Pancreas (tissue), 10 donors: ENCODE measurements around the gene SLC25A42. TPM values are rescaled to one million over a fixed set of nuclear protein-coding genes. Genes with fewer than 3 reads are reported as not detected.

ENCODE experiments used
- ATAC-seq, 4 donors: fragments of 200-7000 bp; cut with Tn5 transposase; one replicate each; pipeline versions ENCODE4 v1.8.0 to v1.9.1; 2020; ENCODE audit warnings: mild to moderate bottlenecking in 4 of 4, moderate library complexity in 4 of 4
- DNase-seq, 6 donors: peaks; one replicate each; pipeline ENCODE4 v3.0.0-alpha.2; 2020
- FAIRE-seq: peaks from 2 replicates; lab custom pipeline; 2012; peaks lifted over from hg19 to GRCh38; lab: Jason Lieb, UNC
- H3K27ac ChIP-seq, 4 donors: fragments of 200-600 bp; sonication (generic); 1 replicate in 3 of 4; 2 replicates in 1 of 4; pipeline versions ENCODE4 v1.5.0 to v1.8.0; 2020
- H3K27me3 ChIP-seq, 4 donors: fragments of 200-600 bp; one replicate each; pipeline ENCODE4 v1.8.0; 2021
- H3K36me3 ChIP-seq, 3 donors: fragments of 200-600 bp; sonication (generic) in 1 of 3; one replicate each; pipeline versions ENCODE4 v1.5.0 to v1.8.0; 2020 to 2021
- H3K4me1 ChIP-seq, 3 donors: fragments of 200-600 bp; one replicate each; pipeline ENCODE4 v1.8.0; 2021
- H3K4me3 ChIP-seq, 4 donors: fragments of 200-600 bp; sonication (generic) in 2 of 4; one replicate each; pipeline versions ENCODE4 v1.5.0 to v1.8.0; 2020 to 2021
- H3K9me3 ChIP-seq, 4 donors: fragments of 200-600 bp; one replicate each; pipeline ENCODE4 v1.8.0; 2021
- WGBS, 2 donors: extraction: QIAGEN DNeasy Blood & Tissue Kit; methylation state at CpG; one replicate each; pipeline ENCODE4 v1.1.7; 2013; 5-methylcytosine and 5-hydroxymethylcytosine counted together
- intact Hi-C, 3 donors: fragments of 100-400 bp; cut with DNase I; formaldehyde crosslinking; loops; one replicate each; pipeline versions ENCODE4 v1.11.1 to v1.14.2; 2022
- polyA plus RNA-seq, 2 donors: library from polyadenylated mRNA; stranded (reverse); fragments of 200-250 nt; gene quantifications; one replicate each; pipeline ENCODE4 v1.2.3, GENCODE V29; 2013
- total RNA-seq, 6 donors: library from RNA; stranded (reverse); fragmentation: NEBNext Ultra II Directional in 4 of 6; extraction: Animal tissue kit (Norgen Biotek cat#: 25700) in 4 of 6; gene quantifications; one replicate each; pipeline versions ENCODE4 v1.2.1 to v1.2.4, GENCODE V29; 2021 to 2023
- TF ChIP-seq, protein P1 (sequence below), 4 donors: fragments of 200-600 bp; sonication (generic) in 3 of 4; IDR thresholded peaks; one replicate each; pipeline versions ENCODE4 v1.5.0 to v1.8.0; 2021; ENCODE audit warnings: antibody characterized with exemption in 4 of 4
- donor health status: healthy with polysubstance abuse.
- donor health status: DM: no; HTN: no; CAD: no; lungs with moderate emphysema.
- donor health status: DM: no; HTN: no; CAD: no.
- donor health status: control.
- donor health status: control.
- donor health status: Bipolar disorder and iron deficiency.
- donor health status: DM: yes; HTN: yes; CAD: no.
- donor health status: DM: no; HTN: no; CAD: no.
- donor health status: DM: no; HTN: no; CAD: no.
- donor health status: DM: yes; HTN: yes; CAD: no.

The SLC25A42 gene
- total and polyA plus RNA-seq, 8 donors = 3.9 to 8.7 (median 6.6) TPM

DNA sequence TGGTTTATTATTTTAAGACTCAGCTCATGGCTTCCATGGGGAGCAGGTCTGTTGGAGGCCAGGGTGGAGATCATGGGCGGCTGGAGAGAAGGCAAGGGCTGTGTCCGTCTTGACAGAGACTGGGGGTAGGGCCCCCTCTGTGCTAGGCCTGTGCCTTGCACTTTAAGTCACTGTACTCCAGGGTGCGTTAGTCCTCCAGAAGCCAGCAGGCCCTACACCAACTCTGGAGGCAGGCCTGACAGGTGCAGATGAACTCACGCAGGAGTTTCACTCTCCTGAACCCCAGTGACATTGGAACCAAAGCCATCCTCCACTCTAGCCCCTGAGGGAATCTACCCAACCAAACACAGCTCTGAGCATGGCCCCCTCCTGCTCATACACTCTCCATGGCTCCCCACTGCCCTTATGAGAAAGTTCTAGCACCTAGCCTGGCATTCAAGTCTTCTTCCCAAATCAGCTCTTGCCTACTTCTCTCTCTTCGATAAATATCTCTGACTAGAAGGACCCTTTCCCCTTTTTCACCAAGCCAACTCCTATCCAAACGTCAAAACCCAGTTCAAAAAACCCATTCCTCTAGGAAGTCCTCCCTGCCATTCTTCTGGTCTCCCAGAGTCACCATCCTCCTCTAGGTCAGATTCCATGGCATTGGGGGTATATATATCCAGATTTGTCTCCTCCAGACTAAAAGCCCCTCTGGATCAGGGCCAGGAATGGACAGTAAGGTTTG is 91.1 kb downstream of the SLC25A42 start:
- Histone ChIP-seq H3K4me3 (no peak overlapping the region), H3K36me3 (no peaks in the 10 kb centered on the region), H3K27me3 (no peaks in the 10 kb centered on the region), H3K27ac (no peak overlapping the region), H3K9me3 (no peaks in the 10 kb centered on the region), H3K4me1 (no peaks in the 10 kb centered on the region)
- intact Hi-C loops = no loop called here
- DNase-seq = no peak
- FAIRE-seq = no peak
- no peak for ATAC-seq
- WGBS, 2 donors = 90 to 93% methylated on average over 6 of the region's 6 CpGs
- TF ChIP-seq, protein P1, sequence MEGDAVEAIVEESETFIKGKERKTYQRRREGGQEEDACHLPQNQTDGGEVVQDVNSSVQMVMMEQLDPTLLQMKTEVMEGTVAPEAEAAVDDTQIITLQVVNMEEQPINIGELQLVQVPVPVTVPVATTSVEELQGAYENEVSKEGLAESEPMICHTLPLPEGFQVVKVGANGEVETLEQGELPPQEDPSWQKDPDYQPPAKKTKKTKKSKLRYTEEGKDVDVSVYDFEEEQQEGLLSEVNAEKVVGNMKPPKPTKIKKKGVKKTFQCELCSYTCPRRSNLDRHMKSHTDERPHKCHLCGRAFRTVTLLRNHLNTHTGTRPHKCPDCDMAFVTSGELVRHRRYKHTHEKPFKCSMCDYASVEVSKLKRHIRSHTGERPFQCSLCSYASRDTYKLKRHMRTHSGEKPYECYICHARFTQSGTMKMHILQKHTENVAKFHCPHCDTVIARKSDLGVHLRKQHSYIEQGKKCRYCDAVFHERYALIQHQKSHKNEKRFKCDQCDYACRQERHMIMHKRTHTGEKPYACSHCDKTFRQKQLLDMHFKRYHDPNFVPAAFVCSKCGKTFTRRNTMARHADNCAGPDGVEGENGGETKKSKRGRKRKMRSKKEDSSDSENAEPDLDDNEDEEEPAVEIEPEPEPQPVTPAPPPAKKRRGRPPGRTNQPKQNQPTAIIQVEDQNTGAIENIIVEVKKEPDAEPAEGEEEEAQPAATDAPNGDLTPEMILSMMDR (IDR thresholded peaks at IDR 0.05) = no peak

DNA sequence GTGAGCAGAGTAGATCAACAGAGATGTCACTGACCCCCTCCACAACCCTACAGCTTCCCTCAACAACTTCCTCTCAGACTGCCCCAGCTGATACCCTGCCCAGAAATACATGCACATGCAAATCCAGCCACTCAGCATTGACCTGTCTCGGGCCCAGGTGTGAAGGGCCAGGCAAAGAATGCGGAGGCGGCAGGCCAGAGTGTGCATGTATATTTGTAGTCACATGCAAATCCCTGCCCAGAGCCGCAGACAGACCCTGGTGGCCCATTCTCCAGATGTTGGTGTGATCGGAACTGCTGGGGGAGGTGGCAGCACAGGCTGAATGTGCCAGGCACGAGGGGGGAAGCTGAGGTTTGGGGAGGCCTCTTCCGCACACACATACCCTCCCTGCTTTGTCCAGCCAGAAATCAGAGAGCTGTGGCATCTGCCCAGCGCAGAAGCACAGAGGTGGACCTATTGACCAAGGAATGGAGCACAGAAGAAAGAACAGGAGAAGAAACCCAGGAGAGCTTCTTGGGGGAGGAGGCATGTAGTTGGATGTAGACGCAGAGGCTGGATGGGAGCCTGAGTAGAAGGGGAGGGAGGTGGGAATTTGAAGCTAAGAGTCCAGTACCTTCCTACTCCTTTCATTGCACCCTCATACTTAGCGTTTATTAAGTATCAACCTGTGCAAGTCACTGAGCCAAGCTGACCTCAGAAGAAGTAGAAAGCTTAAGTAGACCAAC is 91.9 kb downstream of the SLC25A42 start:
- H3K27me3 ChIP-seq = no peaks in the 10 kb centered on the region
- TF ChIP-seq, protein P1 (IDR thresholded peaks at IDR 0.05) = no peak
- H3K27ac ChIP-seq = no peak overlapping the region
- H3K4me1 ChIP-seq = no peaks in the 10 kb centered on the region
- ATAC-seq (no peak), FAIRE-seq (no peak), DNase-seq (no peak)
- 88 to 94% methylated on average over 10 of the region's 10 CpGs for WGBS, 2 donors
- intact Hi-C loops = no loop called here
- H3K36me3 ChIP-seq = no peaks in the 10 kb centered on the region
- H3K9me3 ChIP-seq = no peaks in the 10 kb centered on the region
- no peak overlapping the region for H3K4me3 ChIP-seq

DNA sequence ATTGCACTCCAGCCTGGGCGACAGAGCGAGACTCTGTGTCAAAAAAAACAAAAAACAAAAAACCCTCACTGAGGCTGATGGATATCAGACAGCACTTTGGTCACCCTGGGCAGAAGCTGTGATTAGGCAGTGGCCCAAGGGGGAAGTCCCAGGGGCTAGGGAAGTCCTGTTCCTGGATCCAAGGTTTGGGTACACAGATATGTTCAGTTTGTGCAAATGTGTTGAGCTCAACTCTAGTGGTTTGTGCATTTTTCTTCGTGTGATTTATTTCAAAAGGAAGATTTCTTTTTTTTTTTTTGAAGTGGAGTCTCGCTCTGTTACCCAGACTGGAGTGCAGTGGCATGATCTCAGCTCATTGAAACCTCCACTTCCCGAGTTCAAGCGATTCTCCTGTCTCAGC is 94.0 kb downstream of the SLC25A42 start:
- Histone ChIP-seq H3K27me3 (no peaks in the 10 kb centered on the region), H3K36me3 (no peaks in the 10 kb centered on the region), H3K4me1 (no peaks in the 10 kb centered on the region), H3K9me3 (no peaks in the 10 kb centered on the region), H3K27ac (no peak overlapping the region), H3K4me3 (no peak overlapping the region)
- no peak for DNase-seq
- TF ChIP-seq, protein P1 (IDR thresholded peaks at IDR 0.05) = no peak
- WGBS, 2 donors = 83 to 90% methylated on average over 6 of the region's 6 CpGs
- intact Hi-C loops = no loop called here
- ATAC-seq = no peak
- no peak for FAIRE-seq

DNA sequence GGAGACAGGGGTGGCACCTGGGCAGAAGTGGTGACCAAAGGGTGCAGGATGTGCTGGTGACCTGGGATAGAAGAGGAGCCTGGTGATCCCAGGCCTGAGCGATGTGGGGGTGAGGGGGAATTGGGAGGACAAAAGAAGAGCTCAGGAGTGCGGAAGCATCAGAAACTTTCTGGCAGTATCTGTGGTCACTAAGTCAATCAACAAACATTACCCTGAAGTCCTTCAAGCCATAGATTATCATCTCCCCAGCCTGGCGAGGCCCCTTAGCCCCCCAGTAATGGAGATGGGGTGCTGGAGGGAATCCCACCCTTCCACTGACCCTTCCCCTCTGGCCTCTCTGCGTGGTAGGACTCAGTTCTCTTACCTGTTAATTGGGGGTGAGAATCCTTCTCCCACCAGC is 95.7 kb downstream of the SLC25A42 start:
- no peak overlapping the region for H3K27ac ChIP-seq
- intact Hi-C loops = no loop called here
- TF ChIP-seq, protein P1 (IDR thresholded peaks at IDR 0.05) = no peak
- 83 to 89% methylated on average over 4 of the region's 4 CpGs for whole genome bisulfite sequencing, 2 donors
- no peaks in the 10 kb centered on the region for H3K27me3 ChIP-seq
- H3K9me3 ChIP-seq = no peaks in the 10 kb centered on the region
- H3K36me3 ChIP-seq = no peaks in the 10 kb centered on the region
- H3K4me3 ChIP-seq = no peak overlapping the region
- FAIRE-seq = no peak
- no peak for DNase-seq
- no peak for ATAC-seq
- H3K4me1 ChIP-seq = no peaks in the 10 kb centered on the region
